Hepatocyte (in vitro differentiated cells): ENCODE data around the gene FBXL5. TPM values are rescaled to one million over a fixed set of nuclear protein-coding genes. Genes with fewer than 3 reads are reported as not detected.

ENCODE experiments used
- DNase-seq: peaks from one replicate; pipeline ENCODE4 v3.0.0-alpha.2; 2016; ENCODE audit warnings: low spot score
- H2AFZ ChIP-seq: fragments of 200-600 bp; sonication (generic); 2 replicates; pipeline ENCODE4 v1.6.0; 2016; ENCODE audit warnings: antibody characterized with exemption, mild to moderate bottlenecking
- H3K27ac ChIP-seq: fragments of 200-600 bp; sonication (generic); 2 replicates; pipeline ENCODE4 v1.5.1; 2016; ENCODE audit warnings: mild to moderate bottlenecking
- H3K27me3 ChIP-seq: fragments of 200-600 bp; sonication (generic); 2 replicates; pipeline ENCODE4 v1.6.1; 2016
- H3K36me3 ChIP-seq: fragments of 200-600 bp; sonication (generic); replicated peaks from 2 replicates; pipeline ENCODE4 v1.5.1; 2016; ENCODE audit warnings: low read depth; ENCODE audit not compliant: insufficient read depth
- H3K4me1 ChIP-seq: fragments of 200-600 bp; sonication (generic); 2 replicates; pipeline ENCODE4 v1.5.1; 2016; ENCODE audit warnings: mild to moderate bottlenecking, moderate library complexity; ENCODE audit not compliant: insufficient read depth
- H3K4me2 ChIP-seq: fragments of 200-600 bp; sonication (generic); 2 replicates; pipeline ENCODE4 v1.6.0; 2016
- H3K4me3 ChIP-seq: fragments of 200-600 bp; sonication (generic); 2 replicates; pipeline ENCODE4 v1.5.1; 2016; ENCODE audit warnings: mild to moderate bottlenecking
- H3K79me2 ChIP-seq: fragments of 200-600 bp; sonication (generic); 2 replicates; pipeline ENCODE4 v1.6.0; 2017; ENCODE audit warnings: mild to moderate bottlenecking
- H3K9me2 ChIP-seq: fragments of 200-600 bp; sonication (generic); replicated peaks from 2 replicates; pipeline ENCODE4 v1.6.0; 2017; ENCODE audit warnings: mild to moderate bottlenecking; ENCODE audit not compliant: insufficient read depth
- H3K9me3 ChIP-seq: fragments of 200-600 bp; sonication (generic); 2 replicates; pipeline ENCODE4 v1.5.1; 2016; ENCODE audit warnings: low read depth, mild to moderate bottlenecking
- H4K20me1 ChIP-seq: fragments of 200-600 bp; sonication (generic); 2 replicates; pipeline ENCODE4 v1.6.0; 2016; ENCODE audit warnings: mild to moderate bottlenecking; ENCODE audit not compliant: insufficient read depth, poor library complexity, severe bottlenecking
- CTCF ChIP-seq: fragments of 200-600 bp; sonication (generic); IDR thresholded peaks from 2 replicates; pipeline ENCODE4 v1.5.1; 2016; ENCODE audit warnings: antibody characterized with exemption, mild to moderate bottlenecking; ENCODE audit not compliant: poor library complexity
- EZH2 ChIP-seq: fragments of 200-600 bp; sonication (generic); IDR thresholded peaks from 2 replicates; pipeline ENCODE4 v1.6.1; 2016; ENCODE audit warnings: antibody characterized with exemption, mild to moderate bottlenecking, borderline replicate concordance
- EZH2phosphoT487 ChIP-seq: fragments of 200-600 bp; sonication (generic); IDR thresholded peaks from one replicate; pipeline ENCODE4 v1.6.1; 2018; ENCODE audit warnings: antibody characterized with exemption, mild to moderate bottlenecking, low read depth, moderate library complexity; ENCODE audit not compliant: unreplicated experiment, severe bottlenecking
- WGBS: methylation state at CpG from one replicate; pipeline ENCODE4 v1.1.6; 2016; ENCODE audit warnings: low lambda C conversion rate; ENCODE audit errors: missing lambda C conversion rate; 5-methylcytosine and 5-hydroxymethylcytosine counted together
- polyA plus RNA-seq: library from polyadenylated mRNA; unstranded; fragments of >200 nt; fragmentation: Nextera tagmentation; extraction: Ambion mirVana; gene quantifications from 2 replicates; pipeline ENCODE4 v1.2.1, GENCODE V29; 2016
- total RNA-seq: library from RNA; depleted of rRNA; stranded (reverse); fragments of >200 nt; gene quantifications from 2 replicates; pipeline ENCODE4 v1.2.3, GENCODE V29; 2014

Gene FBXL5
- total and polyA plus RNA-seq, 2 experiments from 2014 or later: 41.2 to 90.2 TPM

- H3K36me3 ChIP-seq: no peaks in the 10 kb centered on the region
- peaks cover 36% of the 10 kb centered on the region for H3K4me1 ChIP-seq
- H3K4me3 ChIP-seq: no peak overlapping the region
- peaks cover 74% of the 10 kb centered on the region for H3K79me2 ChIP-seq
- no peaks in the 10 kb centered on the region for H3K27me3 ChIP-seq
- TF ChIP-seq CTCF: no peak
- TF ChIP-seq EZH2: no peak
- no peak for TF ChIP-seq EZH2phosphoT487
- H3K4me2 ChIP-seq: peak overlapping the region; percentile 86
- no peaks in the 10 kb centered on the region for H3K9me2 ChIP-seq
- 59% methylated on average over 1 of the region's 1 CpG for WGBS
- H3K27ac ChIP-seq: peak overlapping the region; percentile 100
- H2AFZ ChIP-seq: no peak overlapping the region
- no peak for DNase-seq
- H4K20me1 ChIP-seq: peaks cover 45% of the 10 kb centered on the region
- H3K9me3 ChIP-seq: no peaks in the 10 kb centered on the region
These were observed 3.0 kb downstream of the FBXL5 start for GRCh38 chr4:15652191-15652590.

- no peaks in the 10 kb centered on the region for H3K9me2 ChIP-seq
- no peak for DNase-seq
- no peak overlapping the region for H3K4me3 ChIP-seq
- H4K20me1 ChIP-seq: peaks cover 47% of the 10 kb centered on the region
- 42% methylated on average over 2 of the region's 2 CpGs for WGBS
- H2AFZ ChIP-seq: no peak overlapping the region
- H3K4me1 ChIP-seq: peaks cover 36% of the 10 kb centered on the region
- TF ChIP-seq CTCF: no peak
- no peak for TF ChIP-seq EZH2phosphoT487
- TF ChIP-seq EZH2: no peak
- H3K4me2 ChIP-seq: peak overlapping the region; percentile 86
- H3K36me3 ChIP-seq: no peaks in the 10 kb centered on the region
- H3K9me3 ChIP-seq: no peaks in the 10 kb centered on the region
- H3K27ac ChIP-seq: peak overlapping the region; percentile 100
- H3K79me2 ChIP-seq: peaks cover 80% of the 10 kb centered on the region
- no peaks in the 10 kb centered on the region for H3K27me3 ChIP-seq
These were observed 3.5 kb downstream of the FBXL5 start for GRCh38 chr4:15651676-15652075.

GRCh38 chr4:15649914-15650545, 5.1 kb downstream of the FBXL5 start:
- Histone ChIP-seq H3K4me1 (peaks cover 27% of the 10 kb centered on the region), H3K27me3 (no peaks in the 10 kb centered on the region), H3K9me3 (no peaks in the 10 kb centered on the region), H3K79me2 (peaks cover 96% of the 10 kb centered on the region), H3K4me2 (peak overlapping the region; percentile 43), H2AFZ (no peak overlapping the region), H3K36me3 (no peaks in the 10 kb centered on the region), H3K27ac (peak overlapping the region; percentile 6), H3K4me3 (no peak overlapping the region), H4K20me1 (peaks cover 64% of the 10 kb centered on the region), H3K9me2 (no peaks in the 10 kb centered on the region)
- peak; percentile 62 for DNase-seq
- WGBS: 29% methylated on average over 5 of the region's 5 CpGs
- TF ChIP-seq CTCF: peak; percentile 65
- no peak for TF ChIP-seq EZH2
- no peak for TF ChIP-seq EZH2phosphoT487

- Histone ChIP-seq H3K4me3 (no peak overlapping the region), H3K9me3 (no peaks in the 10 kb centered on the region), H3K9me2 (no peaks in the 10 kb centered on the region), H3K36me3 (no peaks in the 10 kb centered on the region), H3K4me2 (no peak overlapping the region), H4K20me1 (peaks cover 77% of the 10 kb centered on the region), H3K27me3 (no peaks in the 10 kb centered on the region), H2AFZ (no peak overlapping the region), H3K79me2 (peaks cover 100% of the 10 kb centered on the region), H3K27ac (no peak overlapping the region), H3K4me1 (peaks cover 25% of the 10 kb centered on the region)
- TF ChIP-seq EZH2 (no peak), CTCF (no peak), EZH2phosphoT487 (no peak)
- no peak for DNase-seq
- WGBS: 82% methylated on average over 2 of the region's 2 CpGs
These were observed 6.6 kb downstream of the FBXL5 start for GRCh38 chr4:15648600-15648999.
